Colon (tissue), 2 donors: ENCODE measurements around the gene KCNK1.

Experiments
- FAIRE-seq: peaks from 2 replicates; lab custom pipeline; 2012; peaks lifted over from hg19 to GRCh38; lab: Jason Lieb, UNC
- donor health status: control.
- donor health status: control.

The KCNK1 gene

DNA sequence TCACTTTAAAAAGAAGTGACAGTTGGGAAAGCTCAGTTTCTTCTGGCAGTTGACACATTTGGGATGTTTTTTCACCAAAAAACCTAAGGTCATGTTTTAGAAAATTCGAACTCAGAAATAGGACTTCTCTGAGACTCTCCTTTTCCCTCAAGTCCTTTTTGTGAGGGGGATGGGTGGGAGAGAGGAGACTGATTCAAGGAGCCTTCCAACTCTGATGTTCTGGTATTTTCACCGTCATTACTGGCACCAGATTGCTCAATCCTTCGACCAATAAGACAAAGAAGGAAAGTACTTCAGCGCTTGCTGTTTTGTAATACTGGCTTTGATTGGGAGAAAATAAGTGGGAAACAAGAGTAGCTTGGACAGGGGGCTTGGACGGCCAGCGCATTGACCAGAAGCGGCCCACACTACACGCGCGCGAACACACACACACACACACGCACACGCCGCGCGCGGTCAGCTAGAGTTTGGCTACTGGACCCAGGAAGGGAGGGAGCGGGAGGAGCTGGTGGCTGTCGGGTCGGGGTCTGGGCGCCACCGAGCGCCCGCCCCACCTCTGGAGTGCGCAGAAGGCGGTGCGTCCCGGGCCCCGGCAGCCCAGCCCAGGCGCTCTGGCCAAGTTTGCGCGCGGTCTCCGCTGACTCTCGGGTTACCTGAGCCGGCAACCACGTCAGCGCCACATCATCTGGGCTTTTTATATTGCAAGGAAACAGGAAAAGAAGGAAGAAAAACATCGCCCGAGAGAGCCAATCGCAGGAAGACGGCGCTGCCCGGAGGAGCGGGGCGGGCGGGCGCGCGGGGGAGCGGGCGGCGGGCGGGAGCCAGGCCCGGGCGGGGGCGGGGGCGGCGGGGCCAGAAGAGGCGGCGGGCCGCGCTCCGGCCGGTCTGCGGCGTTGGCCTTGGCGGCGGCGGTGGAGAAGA, at the start of gene KCNK1:
KCNK1 (plus strand) TSS at position 855 of the 921 bp plus-strand sequence; CDS start at position 921, 66 bp downstream.
- no peak for FAIRE-seq

DNA sequence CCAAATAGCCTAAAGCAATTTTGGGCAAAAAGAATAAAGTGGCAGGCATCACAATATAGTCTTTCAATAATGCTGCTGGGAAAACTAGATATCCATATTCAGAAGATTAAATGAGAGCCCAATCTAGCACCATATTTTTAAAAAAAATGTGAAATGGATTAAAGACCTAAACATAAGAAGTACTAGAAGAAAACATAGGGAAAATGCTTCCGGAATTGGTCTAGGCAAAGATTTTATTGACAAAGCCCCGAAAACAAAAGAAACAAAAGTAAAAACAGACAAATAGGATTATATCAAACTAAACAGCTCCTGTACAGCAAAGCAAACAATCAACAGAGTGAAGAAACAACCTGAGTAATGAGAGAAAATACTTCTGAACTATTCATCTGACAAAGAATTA, 48.6 kb upstream of the KCNK1 start:
- FAIRE-seq, result no peak

DNA sequence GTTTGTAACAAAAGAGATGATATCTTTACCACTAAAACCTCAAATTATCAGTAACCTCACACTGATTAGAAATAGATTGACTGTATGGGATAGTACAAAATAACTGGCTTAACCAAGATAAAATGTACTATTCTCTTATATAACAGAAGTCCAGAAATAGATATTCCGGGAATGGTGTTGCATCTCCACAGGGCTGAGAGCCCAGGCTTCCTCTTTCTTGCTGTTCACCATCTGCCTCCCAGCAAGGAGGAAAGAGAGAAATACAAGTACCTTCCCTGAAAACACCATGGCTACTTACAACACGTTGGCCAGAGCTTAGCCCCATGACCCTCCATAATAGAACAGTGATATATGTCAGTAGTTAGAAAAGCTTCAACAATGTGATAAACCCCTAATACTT, 47.0 kb upstream of the KCNK1 start:
- no peak for FAIRE-seq

DNA sequence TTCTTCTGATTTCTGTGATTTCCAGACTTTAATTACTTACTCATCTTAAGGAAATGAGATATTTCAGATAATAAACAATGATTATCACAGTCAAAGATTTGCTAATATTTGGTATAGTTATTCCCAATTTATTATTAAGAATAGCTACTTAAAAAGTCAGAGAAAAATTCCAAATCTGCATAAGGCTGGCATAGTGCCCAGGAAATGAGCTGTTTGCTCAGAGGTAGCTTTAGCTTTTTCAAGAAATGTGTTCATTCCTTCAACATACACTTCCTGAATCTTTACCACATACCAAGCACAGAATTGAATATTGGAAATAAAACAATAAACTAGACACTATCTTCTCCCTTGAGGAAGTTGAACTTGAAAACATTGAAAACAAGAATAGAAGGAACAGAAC, 44.3 kb upstream of the KCNK1 start:
- FAIRE-seq, result no peak

DNA sequence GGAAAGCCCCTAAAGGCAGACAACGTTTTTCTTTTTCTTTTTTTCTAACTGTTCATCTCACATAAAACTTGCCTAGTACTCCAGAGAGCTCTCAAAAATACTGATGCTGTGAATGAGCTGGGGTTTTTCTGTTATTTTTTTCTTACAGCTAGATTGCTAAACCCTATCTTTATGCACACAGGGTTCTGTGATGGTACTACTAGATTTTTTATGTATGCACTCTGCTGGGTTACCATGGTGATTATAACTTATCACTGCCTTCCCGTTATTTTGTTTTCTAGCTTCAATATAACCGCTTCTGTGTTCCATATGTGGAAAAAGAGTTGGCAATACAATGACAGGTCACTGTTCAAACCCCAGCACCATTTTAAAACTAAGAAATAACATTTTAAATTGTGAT, 43.7 kb upstream of the KCNK1 start:
- no peak for FAIRE-seq

DNA sequence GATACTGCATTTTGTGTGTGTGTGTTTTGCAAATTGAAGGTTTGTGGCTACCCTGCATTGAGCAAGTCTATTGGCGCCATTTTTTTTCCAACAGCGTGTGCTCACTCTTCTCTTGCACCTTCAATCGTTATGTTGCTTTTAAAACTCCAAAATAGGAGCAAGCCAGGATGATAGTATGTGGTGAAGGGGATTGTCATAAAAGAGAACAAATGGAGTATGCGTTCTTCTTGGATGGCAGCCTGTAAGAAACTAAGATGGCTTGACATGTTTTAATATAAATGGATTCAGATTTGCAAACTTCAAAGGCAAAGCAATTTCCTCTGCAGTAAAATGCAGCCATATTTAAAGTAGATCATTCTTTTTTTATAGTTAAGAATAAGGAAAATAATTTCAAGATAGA, 43.2 kb upstream of the KCNK1 start:
- FAIRE-seq, result no peak

DNA sequence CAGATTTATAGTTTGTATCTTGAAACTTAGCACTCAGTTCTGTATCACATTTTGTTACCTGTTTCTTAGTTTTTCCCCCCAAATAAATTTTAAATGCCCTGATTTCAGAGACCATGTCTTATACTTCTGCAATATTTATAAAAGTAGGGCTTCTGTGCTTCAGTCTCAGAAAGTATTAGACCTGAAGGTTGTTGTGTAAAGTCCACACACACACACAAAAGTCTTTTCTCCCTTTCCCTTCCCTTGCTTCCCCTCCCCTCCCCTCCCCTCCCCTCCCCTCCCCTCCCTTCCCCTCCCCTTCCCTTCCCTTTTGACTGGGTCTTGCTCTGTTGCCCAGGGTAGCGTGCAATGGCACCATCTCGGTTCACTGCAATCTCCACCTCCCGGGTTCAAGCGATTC, 41.0 kb upstream of the KCNK1 start:
- no peak for FAIRE-seq

DNA sequence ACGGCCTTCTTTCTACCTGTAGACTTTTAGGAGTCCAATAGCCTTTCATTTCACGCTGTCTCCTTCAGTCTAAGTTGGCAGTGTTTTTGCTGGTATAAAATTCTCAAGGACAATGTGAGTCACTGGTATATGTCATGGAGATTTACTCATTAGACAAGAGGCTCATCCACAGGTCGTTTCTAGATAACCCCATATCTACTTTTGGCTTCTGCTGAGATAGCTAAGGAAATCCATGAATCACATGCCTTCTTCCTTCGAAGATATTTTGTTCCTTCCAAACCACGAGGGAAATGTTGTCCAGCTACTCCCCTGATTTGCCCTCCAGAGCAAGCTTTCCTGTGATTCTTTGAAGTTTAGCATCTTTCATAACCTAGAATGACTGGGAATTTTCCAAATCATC, 38.5 kb upstream of the KCNK1 start:
- no peak for FAIRE-seq

DNA sequence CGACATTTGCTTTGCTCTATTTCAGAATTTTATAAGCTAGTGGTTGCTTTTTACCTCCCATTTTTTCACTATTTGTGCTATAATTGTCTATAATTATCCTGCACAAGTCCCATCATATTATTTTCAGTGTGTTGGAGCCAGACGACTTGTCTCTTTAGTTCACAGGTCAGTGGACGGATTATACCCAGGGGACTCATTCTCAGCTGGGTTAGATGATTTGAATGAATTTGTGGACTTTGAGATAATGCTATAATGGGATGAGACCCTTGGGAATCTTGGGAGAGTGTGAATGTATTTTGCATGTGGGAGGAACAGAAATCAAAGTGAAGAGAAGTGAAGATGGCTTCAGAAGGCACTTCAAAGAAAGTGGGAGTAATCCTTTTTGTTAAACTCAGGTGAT, 31.5 kb upstream of the KCNK1 start:
- FAIRE-seq, result no peak

DNA sequence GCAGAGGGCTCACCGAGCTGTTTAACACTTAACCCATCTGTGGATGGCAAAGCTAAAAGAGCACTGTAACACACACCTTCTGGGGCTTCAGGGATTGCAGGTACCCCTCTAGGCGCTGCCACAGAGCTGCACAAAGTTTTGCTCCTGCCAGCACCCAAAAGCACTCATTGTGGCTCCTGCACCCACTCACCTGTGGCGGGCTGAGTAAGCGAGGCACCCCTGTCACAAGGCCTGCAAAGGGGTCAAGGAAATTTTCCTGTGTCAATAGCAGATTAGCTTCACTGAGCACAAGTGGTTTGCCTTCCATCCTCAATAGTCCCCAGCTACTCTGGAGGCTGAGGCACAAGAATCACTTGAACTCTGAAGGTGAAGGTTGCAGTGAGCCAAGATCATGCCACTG, 29.5 kb upstream of the KCNK1 start:
- FAIRE-seq, result no peak

DNA sequence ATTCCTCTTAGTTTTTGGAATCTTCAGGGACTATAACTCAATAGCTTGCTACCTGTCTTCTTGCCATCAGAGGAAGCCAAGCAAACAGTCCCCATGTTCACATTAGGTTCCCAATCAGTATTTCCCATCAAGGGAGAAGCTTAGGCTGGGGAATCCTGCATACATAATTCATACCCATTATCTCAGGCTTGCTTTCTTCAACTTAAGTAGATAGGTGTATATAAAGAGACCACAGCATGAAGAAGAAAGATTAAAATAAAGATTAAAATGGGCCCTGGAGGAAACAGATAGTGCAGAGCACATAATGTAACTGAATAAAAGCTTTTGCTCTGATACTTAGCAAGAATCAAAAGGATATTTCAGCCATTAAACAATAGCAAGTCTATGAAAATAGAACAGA, 29.0 kb upstream of the KCNK1 start:
- FAIRE-seq, result no peak

DNA sequence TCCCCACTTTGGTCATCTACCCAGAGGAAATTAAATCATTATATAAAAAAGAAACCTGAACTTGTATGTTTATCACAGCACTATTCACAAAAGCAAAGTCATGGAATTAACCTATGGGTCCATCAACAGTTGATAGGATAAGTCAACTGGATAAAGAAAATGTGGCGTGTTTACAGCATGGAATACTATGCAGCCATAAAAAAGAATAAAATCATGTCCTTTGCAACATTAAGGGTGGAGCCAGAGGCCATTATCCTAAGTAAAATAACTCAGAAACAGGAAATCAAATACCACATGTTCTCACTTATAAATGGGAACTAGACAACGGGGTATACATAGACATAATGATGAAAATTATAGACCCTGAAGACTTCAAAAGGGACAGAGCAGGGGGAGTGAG, 27.6 kb upstream of the KCNK1 start:
- no peak for FAIRE-seq

DNA sequence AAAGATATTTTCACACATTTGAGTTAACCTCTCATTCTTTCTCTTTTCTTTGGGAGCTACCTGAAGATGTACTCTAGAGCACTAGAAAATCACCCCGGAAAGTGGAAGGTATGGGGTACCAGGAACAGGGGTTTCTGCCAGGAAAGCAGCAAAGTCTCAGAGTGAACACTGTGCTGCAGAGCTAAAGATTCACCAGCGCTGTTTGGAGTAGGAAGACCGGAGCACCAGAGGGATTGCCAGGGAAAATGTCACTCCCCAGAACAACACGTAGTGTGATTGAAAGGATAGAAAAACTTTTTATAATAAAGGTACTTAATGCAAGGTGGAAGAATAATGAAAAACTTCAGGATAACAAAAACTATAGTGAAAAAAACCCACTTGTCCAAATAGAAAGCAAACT, 26.7 kb upstream of the KCNK1 start:
- no peak for FAIRE-seq

DNA sequence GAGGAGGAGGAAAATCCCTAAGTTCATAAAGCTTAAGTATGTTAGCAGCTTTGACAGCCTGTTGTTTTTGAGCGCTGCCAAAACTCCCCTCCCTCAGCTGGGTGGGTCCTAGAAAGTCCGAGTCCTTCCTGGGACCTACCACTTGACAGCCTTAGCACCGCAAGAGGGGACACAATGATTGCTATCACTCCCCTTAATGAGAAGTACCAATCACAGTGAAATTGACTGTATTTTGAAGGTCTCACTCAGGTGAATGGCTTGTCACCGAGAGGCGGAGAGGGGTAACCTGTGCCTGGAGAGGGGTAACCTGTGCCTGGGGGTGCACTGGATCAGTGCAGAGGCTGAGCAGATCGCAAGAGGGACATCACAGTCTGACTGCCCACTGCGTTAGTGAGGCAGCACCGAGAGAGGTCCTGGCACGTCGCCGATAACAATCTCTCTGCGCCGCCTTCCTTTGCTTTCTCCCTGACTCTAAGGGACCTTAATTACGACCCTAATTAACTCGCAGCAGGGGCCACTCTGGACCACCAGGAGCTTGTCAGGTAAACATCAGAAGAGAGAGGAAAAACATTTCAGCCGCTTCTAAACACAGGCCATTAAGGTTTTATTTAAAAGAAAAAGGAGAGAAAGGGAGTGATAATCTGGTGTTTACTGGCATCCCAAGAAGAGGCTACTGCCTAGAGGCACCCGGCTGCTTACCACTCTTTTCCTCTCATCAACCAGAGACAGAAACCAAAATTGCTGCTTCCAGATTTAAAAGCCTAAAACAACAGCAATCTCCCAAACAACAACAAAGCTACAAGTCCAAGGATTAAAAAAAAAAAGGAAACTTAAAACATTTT, 25.7 kb upstream of the KCNK1 start:
- no peak for FAIRE-seq

DNA sequence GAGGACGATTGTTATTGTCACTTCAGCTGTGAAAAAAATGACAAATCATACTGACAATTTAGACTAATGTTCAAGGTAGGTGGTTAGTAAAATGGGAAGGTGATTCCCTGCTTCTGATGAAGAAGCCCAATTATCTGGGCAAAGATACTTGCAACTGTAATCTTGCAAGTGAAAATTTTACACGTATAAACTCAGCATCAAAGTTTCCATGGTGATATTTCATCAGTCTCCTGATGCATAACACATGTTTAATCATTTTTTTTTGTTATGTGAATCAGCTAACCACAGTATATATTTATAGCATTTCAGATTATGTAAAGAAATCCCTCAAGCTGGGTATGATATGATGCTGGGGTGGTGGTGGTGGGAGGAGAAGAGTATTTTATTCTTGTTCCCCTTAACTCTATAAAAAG, 16.4 kb upstream of the KCNK1 start:
- no peak for FAIRE-seq

DNA sequence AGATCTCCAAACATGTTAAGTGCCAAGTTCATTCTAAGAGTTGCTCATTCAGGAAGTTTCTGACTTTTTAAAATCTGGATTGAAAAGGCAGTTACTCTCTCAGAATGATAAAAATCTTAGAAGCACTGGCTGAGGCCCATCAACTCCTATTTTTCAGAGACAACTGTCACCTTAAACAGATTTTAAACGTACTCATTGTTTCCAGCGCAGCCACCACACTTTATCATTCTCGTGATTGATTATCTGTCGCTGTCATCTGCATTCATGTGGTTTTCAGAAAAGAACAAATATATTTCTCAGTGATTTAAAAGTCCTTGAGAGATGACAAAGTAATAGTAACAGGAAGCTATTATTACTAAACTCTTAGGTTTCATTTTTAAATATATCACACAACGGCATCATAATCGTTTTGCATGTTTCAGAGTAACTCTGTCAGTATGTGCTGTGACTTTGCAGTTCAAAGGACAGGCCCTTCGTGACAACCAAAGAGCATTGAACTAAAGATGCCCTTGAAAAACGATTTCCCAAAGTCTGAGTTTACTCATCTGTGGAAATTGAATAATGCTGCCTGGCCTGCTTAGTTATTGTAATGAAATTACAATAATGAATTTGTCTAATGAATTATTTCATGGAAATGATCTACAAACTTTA, 14.9 kb upstream of the KCNK1 start:
- FAIRE-seq, result no peak

DNA sequence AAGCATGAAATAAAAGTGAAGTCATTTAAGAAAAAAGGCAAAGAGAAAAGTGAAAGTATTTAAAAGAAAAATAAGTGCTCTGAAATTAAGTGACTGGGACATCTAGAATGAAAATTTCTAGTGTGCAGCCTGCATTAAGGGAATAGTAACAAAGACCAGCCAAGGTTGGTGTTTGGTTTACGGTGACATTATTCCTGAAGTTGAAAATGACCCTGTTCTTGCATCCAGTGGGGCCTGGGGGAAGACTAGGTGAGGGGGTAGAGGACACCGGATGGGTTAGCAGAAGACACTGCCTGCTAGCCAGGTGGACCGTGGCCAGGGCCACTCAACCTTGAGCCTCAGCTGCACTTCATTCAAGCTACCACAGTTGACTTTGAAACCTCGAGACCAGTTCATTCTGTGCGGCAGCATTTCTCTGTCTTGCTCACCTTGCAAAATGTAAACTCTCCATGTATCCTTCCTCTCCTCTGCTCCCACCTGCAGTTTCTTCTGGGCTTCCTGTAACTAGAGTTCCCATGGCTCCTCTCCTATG, 14.3 kb upstream of the KCNK1 start:
- FAIRE-seq, result no peak

DNA sequence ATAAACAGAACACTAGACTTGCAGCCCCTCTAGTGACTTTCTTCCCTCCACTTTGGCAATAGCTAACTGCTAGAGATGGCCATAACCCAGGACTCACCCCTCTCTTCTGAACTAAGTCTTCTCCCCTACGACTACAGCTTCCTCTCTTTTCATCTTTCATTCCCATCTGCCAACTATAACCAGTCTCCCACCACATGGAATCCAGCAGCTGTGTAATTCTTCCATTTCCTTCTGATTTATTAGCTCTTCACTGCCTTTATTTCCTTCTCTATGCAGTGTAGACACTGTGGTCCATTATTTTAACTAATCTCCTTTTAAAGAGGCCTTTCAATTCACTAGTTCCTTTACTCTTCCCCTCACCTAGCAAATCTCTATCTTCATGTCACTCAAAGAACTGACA, 13.4 kb upstream of the KCNK1 start:
- FAIRE-seq, result no peak

DNA sequence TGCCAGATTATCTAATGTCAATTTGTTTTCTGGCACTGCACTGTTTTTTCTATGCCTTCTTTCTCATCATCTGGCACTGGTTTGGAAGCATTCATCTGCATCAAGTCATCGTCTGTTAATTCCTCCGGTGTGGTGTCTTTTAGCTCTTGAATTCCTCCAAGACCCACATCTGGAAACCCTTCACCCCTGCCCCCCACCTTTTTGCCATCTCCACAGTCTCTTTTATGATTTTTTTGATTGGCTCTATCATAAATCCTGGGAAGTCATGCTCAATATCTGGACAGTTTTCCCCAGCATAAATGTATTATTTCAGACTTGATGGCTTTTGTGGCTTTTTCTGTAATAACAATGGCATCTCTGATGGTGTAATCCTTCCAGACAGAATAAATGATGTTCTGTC, 10.4 kb upstream of the KCNK1 start:
- FAIRE-seq, result no peak

DNA sequence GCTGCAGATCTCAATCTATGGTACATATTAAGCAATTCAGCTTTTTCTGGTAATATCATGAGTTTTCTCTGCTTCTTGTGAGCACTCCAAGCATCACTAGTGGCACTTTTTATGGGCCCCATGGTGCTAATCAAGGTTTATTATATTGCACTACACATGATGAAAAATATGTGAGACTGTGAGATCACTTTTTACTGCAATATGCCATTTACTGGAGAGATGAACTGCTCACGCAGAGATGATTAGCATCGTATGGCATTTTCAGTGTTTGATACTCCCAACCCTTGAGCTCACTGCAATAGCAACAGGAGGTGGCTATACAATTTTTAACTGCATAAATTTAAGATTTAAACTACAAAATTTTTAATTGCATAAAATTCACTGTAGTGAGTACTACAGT, 8.7 kb upstream of the KCNK1 start:
- FAIRE-seq, result no peak

DNA sequence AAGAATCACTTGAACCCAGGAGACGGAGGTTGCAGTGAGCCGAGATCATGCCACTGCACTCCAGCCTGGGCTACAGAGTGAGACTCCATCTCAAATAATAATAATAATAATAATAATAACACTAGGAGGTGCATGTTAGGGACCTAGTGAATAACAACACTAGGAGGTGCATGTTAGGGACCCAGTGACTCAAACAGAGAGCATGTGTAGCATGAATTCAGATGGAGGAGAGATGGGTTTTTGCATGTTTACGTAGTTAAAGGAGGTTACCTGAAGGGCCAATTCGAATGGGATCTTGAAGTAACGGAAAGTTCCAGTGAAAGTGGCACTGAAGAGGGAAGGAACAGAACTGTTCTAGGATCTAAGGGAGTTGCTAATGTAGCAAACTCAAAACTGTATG, 7.1 kb upstream of the KCNK1 start:
- FAIRE-seq, result no peak

DNA sequence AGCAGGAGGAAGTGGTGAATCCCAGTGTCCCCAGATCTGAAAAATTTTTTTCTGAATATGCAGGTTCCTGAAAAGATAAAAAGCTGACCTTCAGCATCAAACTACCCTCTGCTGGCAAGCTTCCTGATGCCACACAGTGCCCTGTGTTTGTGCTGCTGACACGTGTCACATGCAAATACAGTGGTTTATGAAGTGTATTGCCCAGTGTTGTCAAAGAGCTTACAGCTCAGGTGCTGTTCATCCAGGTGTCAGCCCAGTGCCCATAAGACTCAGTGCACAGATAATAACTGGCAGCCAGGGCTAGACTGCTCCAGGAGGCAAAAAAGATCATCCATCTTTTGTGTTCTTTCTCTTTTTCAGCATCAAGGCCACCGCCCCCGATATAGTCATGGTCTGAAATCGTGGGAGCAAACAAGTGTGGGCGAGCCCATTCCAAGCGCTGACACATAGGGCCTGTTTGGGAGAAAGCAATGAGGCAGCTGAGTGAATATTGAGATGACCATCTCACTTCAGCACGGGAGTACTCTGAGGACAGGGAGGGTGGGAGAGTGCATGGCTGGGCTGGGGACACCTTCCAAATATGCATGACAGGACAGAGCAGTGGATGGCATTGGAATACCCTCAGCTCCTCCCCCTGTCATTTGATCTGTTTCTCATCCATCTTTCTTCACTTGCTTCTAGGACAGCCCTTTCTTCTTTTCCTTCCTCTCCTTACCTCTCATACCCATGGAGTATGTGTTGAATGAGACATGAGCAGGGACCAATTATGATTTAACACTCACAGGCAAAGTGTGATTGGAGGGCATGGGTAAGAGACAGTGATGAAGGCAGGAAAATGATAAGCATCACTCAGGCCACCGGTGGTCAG, 6.4 kb upstream of the KCNK1 start:
- FAIRE-seq, result no peak
